GM12878 (cell line): ENCODE results near the gene GNG12. TPM values are rescaled to one million over a fixed set of nuclear protein-coding genes. Genes with fewer than 3 reads are reported as not detected.
A peak's percentile ranks its signal among the peaks of the same experiment; 100 is the strongest.

Source experiments
- ATAC-seq: fragments of 200-7000 bp; cut with Tn5 transposase; 3 replicates; pipeline ENCODE4 v1.9.1; 2020; ENCODE audit warnings: mild to moderate bottlenecking, moderate library complexity
- BruUV-seq: library from RNA; stranded (reverse); fragments of 400-500 nt; replicated peaks from 2 replicates; lab custom pipeline; 2021; lab: Mats Ljungman, UMichigan
- CTCF ChIA-PET: fragments of 300-600 bp; sonication (Branson Sonifier 250); formaldehyde crosslinking; extraction: SDS; loops from one replicate; lab custom pipeline; 2021; ENCODE audit warnings: inconsistent platforms; lab: Yijun Ruan, JAX
- POLR2A ChIA-PET: fragments of 350-600 bp; formaldehyde crosslinking; extraction: SDS; loops from one replicate; lab custom pipeline; 2021; ENCODE audit warnings: inconsistent platforms; lab: Charles Lee
- RAD21 ChIA-PET: fragments of 300-600 bp; sonication (Branson Sonifier 250); formaldehyde crosslinking; loops from one replicate; lab custom pipeline; 2023; ENCODE audit warnings: antibody characterized with exemption; ENCODE audit not compliant: unreplicated experiment; lab: Charles Lee
- SMC1A ChIA-PET: fragments of 300-600 bp; sonication (Branson Sonifier 250); formaldehyde crosslinking; loops from one replicate; lab custom pipeline; 2023; ENCODE audit not compliant: unreplicated experiment, uncharacterized antibody; lab: Charles Lee
- DNase-seq: peaks from one replicate; pipeline ENCODE4 v3.0.0-alpha.2; 2011; ENCODE audit warnings: low read depth, low spot score
- FAIRE-seq: peaks from 3 replicates; lab custom pipeline; 2011; peaks lifted over from hg19 to GRCh38; lab: Jason Lieb, UNC
- H2AFZ ChIP-seq: 2 replicates; pipeline ENCODE4 v1.6.0; 2011; ENCODE audit warnings: low read depth, low read length, control low read depth; ENCODE audit not compliant: control insufficient read depth
- H3K27ac ChIP-seq: 2 replicates; pipeline ENCODE4 v1.5.1; 2011; ENCODE audit warnings: control low read depth; ENCODE audit not compliant: control insufficient read depth, insufficient read depth
- H3K27me3 ChIP-seq, 2 experiments: replicated peaks in 1 of 2; 2 replicates each; pipeline versions ENCODE4 v1.6.0 to v1.6.1; 2011; ENCODE audit warnings: low read length in 1 of 2; ENCODE audit not compliant: control insufficient read depth in 2 of 2, insufficient read depth in 2 of 2
- H3K36me3 ChIP-seq, 2 experiments: 2 replicates each; pipeline ENCODE4 v1.5.1; 2011; ENCODE audit warnings: low read length in 1 of 2; ENCODE audit not compliant: control insufficient read depth in 2 of 2, insufficient read depth in 2 of 2
- H3K4me1 ChIP-seq: 2 replicates; pipeline ENCODE4 v1.6.1; 2011; ENCODE audit warnings: mild to moderate bottlenecking, low read length, moderate library complexity, mixed read lengths; ENCODE audit not compliant: control insufficient read depth, insufficient read depth
- H3K4me2 ChIP-seq: 2 replicates; pipeline ENCODE4 v1.6.0; 2011; ENCODE audit warnings: control low read depth; ENCODE audit not compliant: control insufficient read depth, insufficient read depth
- H3K4me3 ChIP-seq: fragments of 200-600 bp; sonication (generic); 2 replicates; pipeline ENCODE4 v1.5.1; 2016
- H3K79me2 ChIP-seq: 2 replicates; pipeline ENCODE4 v1.6.0; 2011; ENCODE audit warnings: low read length; ENCODE audit not compliant: control insufficient read depth, insufficient read depth
- H3K9ac ChIP-seq: 2 replicates; pipeline ENCODE4 v1.8.0; 2011; ENCODE audit warnings: low read length, control low read depth, mixed read lengths; ENCODE audit not compliant: control insufficient read depth, insufficient read depth
- H3K9me3 ChIP-seq: replicated peaks from 3 replicates; pipeline ENCODE4 v1.5.1; 2011; ENCODE audit warnings: mild to moderate bottlenecking, low read length; ENCODE audit not compliant: control insufficient read depth, insufficient read depth
- H4K20me1 ChIP-seq: 2 replicates; pipeline ENCODE4 v1.6.0; 2011; ENCODE audit not compliant: control insufficient read depth, insufficient read depth
- BCLAF1 ChIP-seq: fragments of 450-650 bp; IDR thresholded peaks from 2 replicates; pipeline ENCODE4 v1.6.1; 2017; ENCODE audit warnings: antibody characterized with exemption, mild to moderate bottlenecking, moderate library complexity
- FOXM1 ChIP-seq: IDR thresholded peaks from 2 replicates; pipeline ENCODE4 v1.6.1; 2012; ENCODE audit warnings: low read depth, mild to moderate bottlenecking, inconsistent platforms, low read length, moderate library complexity
- HDGF ChIP-seq: fragments of 450-650 bp; IDR thresholded peaks from 2 replicates; pipeline ENCODE4 v1.6.1; 2016; ENCODE audit warnings: antibody characterized with exemption
- HSF1 ChIP-seq: fragments of 150-350 bp; IDR thresholded peaks from 2 replicates; pipeline ENCODE4 v1.6.1; 2014; ENCODE audit warnings: mild to moderate bottlenecking, low read depth, low read length
- KAT2A ChIP-seq: conservative IDR thresholded peaks from 2 replicates; pipeline ENCODE4 v1.6.1; 2011; ENCODE audit warnings: low read depth, low read length; ENCODE audit not compliant: control insufficient read depth
- MEF2A ChIP-seq: IDR thresholded peaks from 2 replicates; pipeline ENCODE4 v1.6.1; 2011; ENCODE audit warnings: low read depth, mild to moderate bottlenecking, low read length, moderate library complexity; ENCODE audit not compliant: insufficient read depth
- MTA2 ChIP-seq: fragments of 450-650 bp; IDR thresholded peaks from 2 replicates; pipeline ENCODE4 v1.6.1; 2016; ENCODE audit warnings: low read depth, mild to moderate bottlenecking, moderate library complexity
- NFXL1 ChIP-seq: fragments of 450-650 bp; IDR thresholded peaks from 2 replicates; pipeline ENCODE4 v1.6.1; 2017; ENCODE audit warnings: antibody characterized with exemption, mild to moderate bottlenecking, borderline replicate concordance
- POLR2AphosphoS2 ChIP-seq: IDR thresholded peaks from 2 replicates; pipeline ENCODE4 v1.6.1; 2011; ENCODE audit warnings: low read depth, mild to moderate bottlenecking, low read length, improper control_type of control experiment, moderate library complexity
- SPI1 ChIP-seq: IDR thresholded peaks from 2 replicates; pipeline ENCODE4 v1.6.1; 2011; ENCODE audit warnings: low read depth, mild to moderate bottlenecking, low read length, moderate library complexity, borderline replicate concordance; ENCODE audit not compliant: insufficient read depth
- ZBED1 ChIP-seq: IDR thresholded peaks from 2 replicates; pipeline ENCODE4 v1.6.1; 2016; ENCODE audit warnings: borderline replicate concordance
- ZNF622 ChIP-seq: fragments of 450-650 bp; IDR thresholded peaks from 2 replicates; pipeline ENCODE4 v1.6.1; 2017; ENCODE audit warnings: mild to moderate bottlenecking, inconsistent platforms
- WGBS: methylation state at CpG from one replicate; pipeline ENCODE4 v1.1.6; 2016; ENCODE audit warnings: low lambda C conversion rate; ENCODE audit not compliant: insufficient replicate concordance, insufficient coverage; ENCODE audit errors: missing lambda C conversion rate; 5-methylcytosine and 5-hydroxymethylcytosine counted together
- in situ Hi-C: fragments of 300-500 bp; cut with MboI; formaldehyde crosslinking; loops from 9 replicates; pipeline ENCODE4 v1.14.3; 2018; ENCODE audit warnings: mixed read lengths
- intact Hi-C: fragments of 100-400 bp; cut with micrococcal nuclease; formaldehyde crosslinking; loops from one replicate; pipeline ENCODE4 v1.14.2; 2022; ENCODE audit not compliant: unreplicated experiment
- polyA plus RNA-seq, 11 experiments: library from polyadenylated mRNA; depleted of rRNA in 4 of 11; unstranded in 6 of 11; stranded (reverse) in 5 of 11; fragments of >200 nt; fragmentation: Nextera tagmentation in 4 of 11; fragmentation: Illumina TruSeq in 1 of 11; extraction: Ambion mirVana in 4 of 11; extraction: Trizol in 1 of 11; gene quantifications; 1 replicate in 1 of 11; 2 replicates in 10 of 11; pipeline versions ENCODE4 v1.2.1 to v1.2.3, GENCODE V29; 2011 to 2016; ENCODE audit warnings: inconsistent platforms in 2 of 11, missing spikeins in 2 of 11, low read depth in 1 of 11
- total RNA-seq, 4 experiments: library from RNA; depleted of rRNA in 3 of 4; stranded (reverse); fragments of >200 nt in 3 of 4; fragmentation: Illumina TruSeq in 1 of 4; extraction: Trizol in 1 of 4; gene quantifications; 2 replicates each; pipeline versions ENCODE4 v1.2.1 to v1.2.3, GENCODE V29; 2013 to 2021
- TF ChIP-seq, protein P1 (sequence below): IDR thresholded peaks from 2 replicates; pipeline ENCODE4 v1.6.1; 2012; ENCODE audit warnings: mild to moderate bottlenecking, low read depth, low read length

The GNG12 gene
- total and polyA plus RNA-seq, 10 of the 15 experiments (the other 5 are each of a cell fraction or from before 2014, with no cell fraction given): 0.22 to 32.8 (median 0.35) TPM

GRCh38 chr1:67735206-67735605 lies 98.1 kb downstream of the GNG12 start (continued):
- TF ChIP-seq HSF1 (no peak), POLR2AphosphoS2 (no peak), SPI1 (no peak), BCLAF1 (no peak)

DNA sequence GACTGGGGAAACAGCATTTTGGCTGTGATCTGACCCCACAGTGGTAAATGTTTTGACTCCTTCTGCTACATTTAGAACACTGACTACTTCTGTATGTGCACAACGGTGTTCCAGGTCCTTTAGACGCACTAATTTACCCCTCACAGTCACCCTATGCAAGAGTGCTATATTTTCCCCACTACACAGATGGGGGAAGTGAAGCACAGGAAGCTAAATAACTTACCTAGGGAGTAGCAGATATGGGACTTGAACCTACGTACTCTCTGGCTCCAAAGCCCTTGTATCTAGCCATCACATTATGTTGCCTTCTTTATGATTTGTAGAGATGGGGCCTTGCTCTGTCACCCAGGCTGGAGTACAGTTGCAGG lies 99.0 kb downstream of the GNG12 start:
- WGBS: 14% methylated on average over 3 of the region's 3 CpGs
- Histone ChIP-seq H4K20me1 (no peaks in the 10 kb centered on the region), H3K4me1 (peaks cover 35% of the 10 kb centered on the region), H3K9ac (peak overlapping the region; percentile 48; the same call in 1 of the 2 replicates), H3K9me3 (no peaks in the 10 kb centered on the region), H3K79me2 (no peaks in the 10 kb centered on the region), H3K36me3 (no peaks in the 10 kb centered on the region), H3K4me3 (no peak overlapping the region), H3K4me2 (peak overlapping the region; percentile 5), H2AFZ (peak overlapping the region; percentile 81), H3K27me3 (no peaks in the 10 kb centered on the region), H3K27ac (peak overlapping the region; percentile 48)
- DNase-seq (no peak), ATAC-seq (no peak), FAIRE-seq (no peak)
- in situ Hi-C loops: no loop called here
- SMC1A ChIA-PET: interaction anchor here (0.8 to 14.7 kb wide), 9 partner anchors 8 to 85 kb away, joined by 3 to 227 read pairs (median 4); partner anchors contain the start of gene GADD45A
- no TSS peak for BruUV-seq
- CTCF ChIA-PET: interaction anchor here (0.6 to 5.7 kb wide), 3 partner anchors 27 to 97 kb away, joined by 3 to 33 read pairs (median 3); no protein-coding TSS in a partner anchor
- TF ChIP-seq, protein P1, sequence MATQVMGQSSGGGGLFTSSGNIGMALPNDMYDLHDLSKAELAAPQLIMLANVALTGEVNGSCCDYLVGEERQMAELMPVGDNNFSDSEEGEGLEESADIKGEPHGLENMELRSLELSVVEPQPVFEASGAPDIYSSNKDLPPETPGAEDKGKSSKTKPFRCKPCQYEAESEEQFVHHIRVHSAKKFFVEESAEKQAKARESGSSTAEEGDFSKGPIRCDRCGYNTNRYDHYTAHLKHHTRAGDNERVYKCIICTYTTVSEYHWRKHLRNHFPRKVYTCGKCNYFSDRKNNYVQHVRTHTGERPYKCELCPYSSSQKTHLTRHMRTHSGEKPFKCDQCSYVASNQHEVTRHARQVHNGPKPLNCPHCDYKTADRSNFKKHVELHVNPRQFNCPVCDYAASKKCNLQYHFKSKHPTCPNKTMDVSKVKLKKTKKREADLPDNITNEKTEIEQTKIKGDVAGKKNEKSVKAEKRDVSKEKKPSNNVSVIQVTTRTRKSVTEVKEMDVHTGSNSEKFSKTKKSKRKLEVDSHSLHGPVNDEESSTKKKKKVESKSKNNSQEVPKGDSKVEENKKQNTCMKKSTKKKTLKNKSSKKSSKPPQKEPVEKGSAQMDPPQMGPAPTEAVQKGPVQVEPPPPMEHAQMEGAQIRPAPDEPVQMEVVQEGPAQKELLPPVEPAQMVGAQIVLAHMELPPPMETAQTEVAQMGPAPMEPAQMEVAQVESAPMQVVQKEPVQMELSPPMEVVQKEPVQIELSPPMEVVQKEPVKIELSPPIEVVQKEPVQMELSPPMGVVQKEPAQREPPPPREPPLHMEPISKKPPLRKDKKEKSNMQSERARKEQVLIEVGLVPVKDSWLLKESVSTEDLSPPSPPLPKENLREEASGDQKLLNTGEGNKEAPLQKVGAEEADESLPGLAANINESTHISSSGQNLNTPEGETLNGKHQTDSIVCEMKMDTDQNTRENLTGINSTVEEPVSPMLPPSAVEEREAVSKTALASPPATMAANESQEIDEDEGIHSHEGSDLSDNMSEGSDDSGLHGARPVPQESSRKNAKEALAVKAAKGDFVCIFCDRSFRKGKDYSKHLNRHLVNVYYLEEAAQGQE: no peak
- no peak for TF ChIP-seq ZNF622
- TF ChIP-seq MEF2A: no peak
- TF ChIP-seq FOXM1: no peak
- no peak for TF ChIP-seq NFXL1
- no peak for TF ChIP-seq ZBED1
- no peak for TF ChIP-seq MTA2
- no peak for TF ChIP-seq KAT2A
- no peak for TF ChIP-seq HDGF
- intact Hi-C loops: loop anchor here (5.0 kb wide), 1 partner anchor 47 kb away; the partner anchor contains the start of gene GADD45A
- POLR2A ChIA-PET: interaction anchor here (1.2 kb wide), 1 partner anchor 26 kb away, joined by 3 read pairs; no protein-coding TSS in a partner anchor
- RAD21 ChIA-PET: interaction anchor here (1.0 to 2.0 kb wide), 7 partner anchors 11 to 47 kb away, joined by 3 to 9 read pairs (median 4); no protein-coding TSS in a partner anchor
